CD4-positive, alpha-beta T cell (primary cell): ENCODE data around the gene HNF1A. TPM values are rescaled to one million over a fixed set of nuclear protein-coding genes. Genes with fewer than 3 reads are reported as not detected.

Source experiments
- ATAC-seq: fragments of 200-7000 bp; cut with Tn5 transposase; one replicate; pipeline ENCODE4 v1.10.0; 2022; ENCODE audit warnings: mild to moderate bottlenecking; ENCODE audit not compliant: poor library complexity
- CTCF ChIA-PET: fragments of 350-600 bp; sonication (Branson Sonifier 250); formaldehyde crosslinking; loops from one replicate; lab custom pipeline; 2021; ENCODE audit warnings: antibody characterized with exemption, inconsistent platforms; lab: Charles Lee
- POLR2A ChIA-PET: fragments of 350-600 bp; sonication (Branson Sonifier 250); formaldehyde crosslinking; loops from one replicate; lab custom pipeline; 2021; ENCODE audit warnings: antibody characterized with exemption, inconsistent platforms; lab: Charles Lee
- DNase-seq, 14 experiments: peaks; one replicate each; pipeline ENCODE4 v3.0.0-alpha.2; 2013 to 2020; ENCODE audit warnings: mixed read lengths in 2 of 14
- H3K27ac ChIP-seq, 2 donors: one replicate each; pipeline versions ENCODE4 v1.5.1 to v1.7.0; 2013; ENCODE audit warnings: low read length in 2 of 2, low read depth in 1 of 2, mild to moderate bottlenecking in 1 of 2
- H3K27me3 ChIP-seq, 2 experiments: 1 replicate in 1 of 2; 2 replicates in 1 of 2; pipeline versions ENCODE4 v1.6.1 to v1.7.0; 2013; ENCODE audit warnings: low read length in 2 of 2, control low read depth in 1 of 2, mild to moderate bottlenecking in 1 of 2, moderate library complexity in 1 of 2; ENCODE audit not compliant: insufficient read depth in 2 of 2, control insufficient read depth in 1 of 2
- H3K36me3 ChIP-seq: one replicate; pipeline ENCODE4 v1.6.1; 2013; ENCODE audit warnings: low read length, control low read depth; ENCODE audit not compliant: insufficient read depth
- H3K4me1 ChIP-seq: one replicate; pipeline ENCODE4 v1.6.1; 2013; ENCODE audit warnings: low read length, control low read depth; ENCODE audit not compliant: insufficient read depth
- H3K4me3 ChIP-seq: one replicate; pipeline ENCODE4 v1.5.1; 2013; ENCODE audit warnings: mild to moderate bottlenecking, low read length, moderate library complexity
- H3K9me3 ChIP-seq, 2 experiments: 1 replicate in 1 of 2; 2 replicates in 1 of 2; pipeline versions ENCODE4 v1.6.1 to v1.7.0; 2013; ENCODE audit warnings: low read length in 2 of 2, mild to moderate bottlenecking in 2 of 2, control low read depth in 1 of 2, moderate library complexity in 1 of 2; ENCODE audit not compliant: control insufficient read depth in 1 of 2, insufficient read depth in 1 of 2
- H3K27ac Mint-ChIP-seq: one replicate; pipeline ENCODE4 v1.8.0; 2020; ENCODE audit warnings: mixed read lengths
- H3K27me3 Mint-ChIP-seq: one replicate; pipeline ENCODE4 v1.8.0; 2021; ENCODE audit warnings: mixed read lengths
- H3K36me3 Mint-ChIP-seq: one replicate; pipeline ENCODE4 v1.8.0; 2021; ENCODE audit warnings: low read depth, mixed read lengths
- H3K4me1 Mint-ChIP-seq: one replicate; pipeline ENCODE4 v1.8.0; 2021; ENCODE audit warnings: low read depth, mixed read lengths
- H3K4me3 Mint-ChIP-seq: one replicate; pipeline ENCODE4 v1.8.0; 2020; ENCODE audit warnings: mild to moderate bottlenecking, mixed read lengths
- H3K9me3 Mint-ChIP-seq: one replicate; pipeline ENCODE4 v1.8.0; 2020; ENCODE audit warnings: mixed read lengths
- CTCF ChIP-seq: fragments of 200-600 bp; IDR thresholded peaks from one replicate; pipeline ENCODE4 v1.8.0; 2022; ENCODE audit warnings: antibody characterized with exemption, mild to moderate bottlenecking
- intact Hi-C, 2 experiments: fragments of 100-400 bp; cut with DNase I in 1 of 2; cut with micrococcal nuclease in 1 of 2; formaldehyde crosslinking; loops; one replicate each; pipeline versions ENCODE4 v1.15.1 to v1.9.0; 2023 to 2025; cut with DNase I, micrococcal nuclease
- total RNA-seq, 174 experiments: library from RNA in 2 of 174; stranded (reverse) in 2 of 174; gene quantifications; one replicate each; pipeline ENCODE4 v1.2.3 and lab custom pipeline; 2021 to 2026

Gene HNF1A
- total RNA-seq, 2 experiments from 2014 or later, result not detected

- no peaks in the 10 kb centered on the region for H3K4me1 Mint-ChIP-seq
- Histone ChIP-seq H3K27me3 (peaks cover 0 to 3% of the 10 kb centered on the region in 2 experiments), H3K4me1 (no peaks in the 10 kb centered on the region), H3K4me3 (no peak overlapping the region), H3K36me3 (no peaks in the 10 kb centered on the region), H3K27ac (no peak overlapping the region), H3K9me3 (no peaks in the 10 kb centered on the region)
- no peaks in the 10 kb centered on the region for H3K27me3 Mint-ChIP-seq
- TF ChIP-seq CTCF, result no peak
- ATAC-seq (no peak), DNase-seq (no peak)
- no peaks in the 10 kb centered on the region for H3K36me3 Mint-ChIP-seq
- no peaks in the 10 kb centered on the region for H3K9me3 Mint-ChIP-seq
- H3K27ac Mint-ChIP-seq, result no peak overlapping the region
- H3K4me3 Mint-ChIP-seq, result no peak overlapping the region
- intact Hi-C loops, result no loop called here
- ChIA-PET CTCF (no interaction called here), POLR2A (no interaction called here)
Measured at GRCh38 chr12:120983759-120984158, 5.4 kb downstream of the HNF1A start.

GRCh38 chr12:120984351-120984898 lies 6.1 kb downstream of the HNF1A start:
- no peak for DNase-seq
- ChIA-PET CTCF (no interaction called here), POLR2A (interaction anchor here (0.6 kb wide), 1 partner anchor 186 kb away, joined by 3 read pairs; no protein-coding TSS in a partner anchor)
- Mint-ChIP-seq H3K4me1 (no peaks in the 10 kb centered on the region), H3K9me3 (no peaks in the 10 kb centered on the region), H3K27me3 (no peaks in the 10 kb centered on the region), H3K4me3 (no peak overlapping the region), H3K36me3 (no peaks in the 10 kb centered on the region), H3K27ac (no peak overlapping the region)
- intact Hi-C loops, result no loop called here
- no peak for ATAC-seq
- H3K36me3 ChIP-seq, result no peaks in the 10 kb centered on the region
- TF ChIP-seq CTCF, result no peak
- no peak overlapping the region for H3K27ac ChIP-seq
- H3K27me3 ChIP-seq, result peaks cover 0 to 3% of the 10 kb centered on the region in 2 experiments
- H3K4me1 ChIP-seq, result no peaks in the 10 kb centered on the region
- H3K9me3 ChIP-seq, result no peaks in the 10 kb centered on the region
- no peak overlapping the region for H3K4me3 ChIP-seq

- Histone ChIP-seq H3K4me1 (no peaks in the 10 kb centered on the region), H3K9me3 (no peaks in the 10 kb centered on the region), H3K27me3 (peaks cover 0 to 3% of the 10 kb centered on the region in 2 experiments), H3K4me3 (no peak overlapping the region), H3K36me3 (no peaks in the 10 kb centered on the region), H3K27ac (no peak overlapping the region)
- CTCF ChIA-PET, result no interaction called here
- Mint-ChIP-seq H3K4me3 (no peak overlapping the region), H3K27ac (no peak overlapping the region), H3K27me3 (no peaks in the 10 kb centered on the region), H3K9me3 (no peaks in the 10 kb centered on the region), H3K4me1 (no peaks in the 10 kb centered on the region), H3K36me3 (no peaks in the 10 kb centered on the region)
- POLR2A ChIA-PET, result no interaction called here
- DNase-seq (no peak), ATAC-seq (no peak)
- intact Hi-C loops, result no loop called here
- no peak for TF ChIP-seq CTCF
Measured at GRCh38 chr12:120988234-120988633, 9.9 kb downstream of the HNF1A start.
